Thyroid gland (tissue), 4 donors: ENCODE results near the gene IPP.

Experiments
- POLR2A ChIP-seq, 2 donors: fragments of 450-650 bp; IDR thresholded peaks; one replicate each; pipeline ENCODE4 v1.6.1; 2017; ENCODE audit warnings: antibody characterized with exemption in 2 of 2, mild to moderate bottlenecking in 2 of 2, moderate library complexity in 1 of 2
- TF ChIP-seq, protein P1 (sequence below), 6 experiments: fragments of 200-600 bp in 3 of 6; fragments of 450-650 bp in 3 of 6; sonication (generic) in 3 of 6; IDR thresholded peaks; one replicate each; pipeline ENCODE4 v1.5.1; 2016 to 2019; ENCODE audit warnings: antibody characterized with exemption in 6 of 6, mild to moderate bottlenecking in 2 of 6, inconsistent platforms in 1 of 6, moderate library complexity in 1 of 6

DNA sequence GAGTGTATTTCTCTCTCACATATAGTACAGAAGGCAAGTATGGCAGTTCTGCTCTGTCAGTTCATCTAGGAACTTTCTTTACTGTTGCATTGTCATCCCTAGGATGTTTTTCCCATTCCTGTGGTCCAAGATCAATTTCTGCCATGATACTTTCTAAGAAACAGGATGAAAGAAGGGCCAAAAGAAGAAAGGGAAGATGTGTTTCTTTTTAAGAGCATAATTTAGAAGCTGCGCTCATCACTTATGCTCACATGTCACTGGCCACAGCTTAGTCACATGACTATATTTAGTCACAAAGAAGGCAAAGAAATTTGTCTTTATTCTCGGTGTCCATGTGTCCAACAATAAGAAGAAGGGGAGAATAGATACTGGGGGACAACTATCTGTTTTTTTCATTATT is 45.9 kb upstream of the IPP start:
- TF ChIP-seq, protein P1, sequence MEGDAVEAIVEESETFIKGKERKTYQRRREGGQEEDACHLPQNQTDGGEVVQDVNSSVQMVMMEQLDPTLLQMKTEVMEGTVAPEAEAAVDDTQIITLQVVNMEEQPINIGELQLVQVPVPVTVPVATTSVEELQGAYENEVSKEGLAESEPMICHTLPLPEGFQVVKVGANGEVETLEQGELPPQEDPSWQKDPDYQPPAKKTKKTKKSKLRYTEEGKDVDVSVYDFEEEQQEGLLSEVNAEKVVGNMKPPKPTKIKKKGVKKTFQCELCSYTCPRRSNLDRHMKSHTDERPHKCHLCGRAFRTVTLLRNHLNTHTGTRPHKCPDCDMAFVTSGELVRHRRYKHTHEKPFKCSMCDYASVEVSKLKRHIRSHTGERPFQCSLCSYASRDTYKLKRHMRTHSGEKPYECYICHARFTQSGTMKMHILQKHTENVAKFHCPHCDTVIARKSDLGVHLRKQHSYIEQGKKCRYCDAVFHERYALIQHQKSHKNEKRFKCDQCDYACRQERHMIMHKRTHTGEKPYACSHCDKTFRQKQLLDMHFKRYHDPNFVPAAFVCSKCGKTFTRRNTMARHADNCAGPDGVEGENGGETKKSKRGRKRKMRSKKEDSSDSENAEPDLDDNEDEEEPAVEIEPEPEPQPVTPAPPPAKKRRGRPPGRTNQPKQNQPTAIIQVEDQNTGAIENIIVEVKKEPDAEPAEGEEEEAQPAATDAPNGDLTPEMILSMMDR (IDR thresholded peaks at IDR 0.05), result no peak
- no peak for TF ChIP-seq POLR2A (IDR thresholded peaks at IDR 0.05)
